ENCODE data around the gene SERPINA12.

Gene SERPINA12

GRCh38 chr14:94462219-94462551, 47.1 kb downstream of the SERPINA12 start:
- DNase-seq: no peak

DNA sequence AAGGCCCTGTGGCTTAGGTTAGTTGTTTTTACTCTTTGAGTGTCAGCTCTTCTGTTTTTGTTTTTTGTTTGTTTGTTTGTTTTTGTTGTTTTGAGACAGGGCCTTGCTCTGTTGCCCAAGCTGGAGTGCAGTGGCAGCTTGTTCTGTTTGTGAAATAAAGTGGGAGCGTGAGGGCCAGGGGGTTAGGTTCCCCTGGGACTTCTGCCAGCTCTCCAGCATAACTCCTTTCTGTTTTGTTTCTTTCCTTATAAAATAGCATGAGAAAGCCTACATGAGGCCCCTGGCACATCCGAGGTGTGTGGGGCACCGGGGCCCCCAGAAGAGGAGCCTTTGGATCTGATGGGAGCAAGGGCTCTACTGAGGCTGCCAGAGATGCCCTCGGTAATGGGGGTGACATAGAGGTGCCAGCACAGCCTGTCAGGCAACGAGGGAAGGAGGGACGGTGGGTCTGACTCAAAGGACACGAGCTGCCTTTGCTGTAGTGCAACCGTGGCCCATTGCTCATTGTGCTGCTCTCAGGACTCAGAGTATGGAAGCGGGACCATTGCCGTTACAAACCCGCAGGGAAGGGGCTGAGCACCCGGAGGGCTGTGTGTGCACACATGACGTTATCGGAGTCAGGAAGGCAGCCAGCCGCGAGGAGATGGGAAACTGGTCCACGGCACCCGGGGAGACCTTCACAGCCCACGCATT, 47.6 kb downstream of the SERPINA12 start:
- no peak for DNase-seq

GRCh38 chr14:94460631-94461416, 48.4 kb downstream of the SERPINA12 start:
- DNase-seq: no peak

- DNase-seq: no peak
Measured at GRCh38 chr14:94458558-94459205, 50.6 kb downstream of the SERPINA12 start.

DNA sequence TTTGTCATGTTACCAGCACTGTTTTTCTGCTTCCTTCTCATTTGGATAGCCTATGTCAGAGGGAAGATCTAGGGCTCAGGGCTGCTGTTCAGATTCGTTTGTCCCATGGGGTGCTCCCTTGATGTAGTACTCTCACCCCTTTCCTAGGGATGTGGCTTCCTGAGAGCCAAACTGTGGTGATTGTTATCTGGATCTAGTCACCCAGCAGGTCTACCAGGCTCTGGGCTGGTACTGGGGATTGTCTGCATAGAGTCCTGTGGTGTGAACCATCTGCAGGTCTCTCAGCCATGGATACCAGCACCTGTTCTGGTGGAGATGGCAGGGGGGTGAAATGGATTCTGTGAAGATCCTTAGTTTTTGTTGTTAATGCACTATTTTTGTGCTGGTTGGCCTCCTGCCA, 51.2 kb downstream of the SERPINA12 start:
- no peak for DNase-seq

DNA sequence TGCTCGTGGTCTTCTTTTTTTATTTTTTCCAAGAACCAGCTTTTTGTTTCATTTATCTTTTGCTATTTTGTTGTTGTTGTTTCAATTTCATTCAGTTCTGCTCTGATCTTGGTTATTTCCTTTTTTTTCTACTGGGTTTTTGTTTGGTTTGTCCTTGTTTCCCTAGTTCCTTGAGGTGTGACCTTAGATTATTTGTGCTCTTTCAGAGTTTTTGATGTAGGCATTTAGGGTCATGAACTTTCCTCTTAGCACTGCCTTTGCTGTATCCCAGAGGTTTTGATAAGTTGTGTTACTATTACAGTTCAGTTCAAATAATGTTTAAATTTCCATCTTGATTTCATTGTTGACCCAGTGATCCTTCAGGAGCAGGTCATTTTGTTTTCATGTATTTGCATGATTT, 53.3 kb downstream of the SERPINA12 start:
- no peak for DNase-seq

GRCh38 chr14:94451826-94452225, 57.4 kb downstream of the SERPINA12 start:
- no peak for DNase-seq

- no peak for DNase-seq
Measured at GRCh38 chr14:94451091-94451771, 58.0 kb downstream of the SERPINA12 start.

- DNase-seq: no peak
Measured at GRCh38 chr14:94450722-94451090, 58.6 kb downstream of the SERPINA12 start.

DNA sequence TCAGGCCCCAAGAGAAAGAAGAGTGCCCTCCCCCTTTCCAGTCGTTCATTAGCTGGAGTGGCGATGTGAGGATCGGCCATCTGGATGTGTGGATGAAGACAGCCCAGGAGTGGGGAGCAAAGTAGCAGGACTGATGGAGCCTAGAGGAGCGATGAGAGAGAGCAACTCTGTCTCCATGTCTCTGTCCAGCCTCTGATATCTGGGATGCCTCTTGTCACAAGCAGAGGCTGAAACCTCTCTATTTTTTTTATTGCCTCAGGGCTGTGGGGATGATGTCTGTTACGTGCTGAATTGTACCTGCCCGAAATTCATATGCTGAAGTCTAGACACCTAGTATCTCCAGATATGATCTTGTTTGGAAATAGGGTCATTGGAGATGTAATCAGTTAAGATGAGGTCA, 59.3 kb downstream of the SERPINA12 start:
- no peak for DNase-seq

DNA sequence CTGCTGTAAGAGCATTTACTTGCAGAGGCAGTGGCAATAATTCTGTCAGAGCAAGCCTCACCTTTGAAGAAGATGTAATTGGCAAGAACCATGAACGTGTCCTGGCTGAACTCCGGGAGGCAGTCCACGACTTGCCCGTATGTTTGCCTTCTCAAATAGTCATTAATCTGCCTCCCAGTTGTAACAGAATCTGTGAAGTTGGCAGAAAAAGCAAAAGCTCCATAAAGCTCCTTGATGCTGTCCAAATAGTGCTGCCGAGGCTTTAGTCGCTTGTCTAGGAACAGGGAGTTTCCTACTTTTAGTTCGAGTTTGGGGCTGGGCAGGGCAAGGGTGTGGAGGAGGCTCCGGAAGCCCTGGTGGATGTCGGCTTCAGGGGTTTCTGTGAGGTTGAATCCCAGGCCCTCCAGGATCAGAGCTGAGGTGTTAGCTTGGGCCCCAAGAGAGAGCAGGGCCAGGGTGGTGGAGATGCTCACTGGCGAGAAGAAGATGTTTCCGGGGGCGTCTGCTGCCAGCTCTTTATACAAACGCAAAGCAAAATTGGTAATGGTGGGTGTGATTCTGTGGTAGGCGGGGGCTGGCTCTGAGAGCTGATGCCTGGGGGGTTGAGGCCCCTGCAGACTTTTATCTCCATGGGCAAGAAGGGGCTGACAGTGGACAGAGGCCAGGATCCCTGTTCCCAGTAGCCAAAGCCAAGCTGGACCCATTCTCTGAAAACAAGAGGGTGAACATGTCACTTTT, 61.0 kb downstream of the SERPINA12 start:
- no peak for DNase-seq

- DNase-seq: no peak
Measured at GRCh38 chr14:94447206-94447605, 62.1 kb downstream of the SERPINA12 start.

GRCh38 chr14:94446126-94446525, 63.1 kb downstream of the SERPINA12 start:
- DNase-seq: no peak

GRCh38 chr14:94445003-94445402, 64.3 kb downstream of the SERPINA12 start:
- DNase-seq: no peak

DNA sequence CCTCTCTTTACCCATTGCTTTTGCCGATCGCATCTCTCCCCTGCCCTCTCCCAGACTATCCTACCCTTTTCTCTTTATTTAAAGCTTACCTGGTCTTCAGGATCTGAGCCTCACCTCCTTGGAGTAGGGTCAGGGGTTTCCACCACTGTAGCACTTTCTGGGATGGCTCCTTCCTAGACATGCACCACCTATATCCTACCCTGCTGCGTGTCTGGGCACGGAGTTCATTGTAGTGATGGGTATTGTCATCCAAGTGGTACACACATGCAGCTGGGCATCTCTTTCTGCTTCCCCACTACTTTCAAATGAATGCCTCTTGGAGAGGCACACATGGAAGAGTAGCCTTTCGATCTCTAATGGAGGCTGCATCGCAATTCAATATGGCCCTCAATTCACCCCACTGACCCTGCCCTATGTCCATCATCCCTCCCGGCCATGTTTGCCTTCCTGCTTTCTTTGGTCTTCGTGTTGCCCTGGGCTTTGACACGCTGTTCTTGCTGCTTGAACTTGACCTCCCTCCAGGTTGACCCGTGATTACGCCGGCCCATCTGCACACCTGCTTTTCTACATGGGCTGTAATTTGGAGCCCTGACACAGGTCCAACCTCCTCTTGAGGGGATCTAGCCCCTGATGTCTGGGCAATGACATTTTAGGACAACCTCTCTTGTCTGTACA, 67.6 kb downstream of the SERPINA12 start:
- DNase-seq: no peak

DNA sequence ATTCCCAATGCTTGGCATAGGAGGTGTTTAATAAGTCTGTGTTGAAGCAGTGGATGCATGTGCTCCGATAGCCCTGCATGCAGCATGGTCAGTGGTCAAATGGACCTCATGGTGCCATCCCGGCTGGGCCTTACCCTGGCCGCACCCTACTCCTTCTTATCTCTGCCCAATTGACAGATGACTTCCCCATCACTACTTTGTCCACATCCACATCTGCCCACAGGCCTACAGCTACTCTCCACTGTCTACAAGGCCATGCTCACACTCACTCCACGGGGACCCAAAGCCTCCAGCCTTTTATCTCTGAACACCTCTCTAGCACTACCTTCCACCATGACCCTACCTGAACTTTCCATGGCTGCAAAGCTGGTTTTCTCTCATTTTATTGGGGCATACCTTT, 68.1 kb downstream of the SERPINA12 start:
- no peak for DNase-seq

GRCh38 chr14:94439453-94440057, 69.7 kb downstream of the SERPINA12 start:
- no peak for DNase-seq
